NCI-H2196 treated with DMSO at 0.1 percent for 48 hours (cell line): ENCODE measurements around the gene NFKBIE.

Experiments used
- DNase-seq: peaks from one replicate; lab custom pipeline; 2025; ENCODE audit not compliant: unreplicated experiment; lab: John Stamatoyannopoulos, UW

NFKBIE gene

GRCh38 chr6:44272999-44273566 is 7.7 kb upstream of the NFKBIE start:
- DNase-seq = no peak

DNA sequence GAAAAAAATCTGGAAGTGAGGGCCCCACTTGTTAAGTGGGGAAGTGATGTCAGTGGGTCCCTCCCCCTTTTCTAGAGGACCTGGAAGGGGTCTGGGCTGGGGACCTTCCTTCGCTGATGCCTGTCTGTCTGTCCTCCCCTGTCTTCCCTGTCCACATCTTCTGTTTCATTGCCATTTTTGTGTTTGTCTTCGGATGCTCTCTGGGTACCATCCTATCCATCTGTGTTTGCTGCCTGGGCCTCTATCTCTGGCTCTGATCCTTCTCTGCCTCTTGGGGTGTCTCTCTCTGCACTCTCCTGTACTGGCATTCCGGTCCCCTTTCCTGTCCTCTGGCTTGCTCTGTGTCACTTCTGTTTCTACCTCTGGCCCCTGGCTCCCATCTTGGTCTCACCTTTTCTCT is 7.2 kb upstream of the NFKBIE start:
- no peak for DNase-seq

DNA sequence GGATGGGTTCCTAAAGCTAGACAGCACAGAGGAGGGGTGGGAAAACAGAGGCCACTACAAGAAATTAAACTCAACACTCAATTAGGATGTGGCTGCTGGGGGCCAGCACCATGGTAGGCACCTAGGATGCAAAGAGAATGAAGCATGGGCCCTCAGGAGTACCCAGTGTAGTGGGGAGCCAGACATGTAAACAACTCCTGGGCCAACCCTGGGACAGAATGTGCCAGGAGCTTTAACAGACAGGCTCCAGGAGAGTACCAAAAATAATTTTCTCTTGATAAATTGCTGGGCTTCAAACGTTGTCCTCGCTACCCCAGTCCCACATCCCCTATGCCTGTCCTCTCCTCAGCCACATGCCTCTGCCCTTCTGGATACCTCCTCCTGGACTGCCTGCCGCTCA is 6.6 kb upstream of the NFKBIE start:
- no peak for DNase-seq

DNA sequence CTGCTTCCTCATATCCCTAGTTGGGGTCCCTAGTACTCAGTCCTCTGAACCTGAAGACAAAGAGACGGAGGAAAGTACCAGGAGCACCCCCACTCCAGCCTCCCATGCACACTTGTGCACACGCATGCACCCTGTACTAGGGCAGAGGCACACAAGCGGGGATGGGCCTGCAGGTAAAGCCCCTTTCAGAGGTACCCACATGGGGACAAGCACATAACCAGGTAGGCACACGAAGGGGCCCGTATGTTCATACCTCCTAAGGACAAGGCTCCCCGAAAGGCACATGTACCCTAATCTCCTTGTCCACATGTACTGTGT is 6.0 kb upstream of the NFKBIE start:
- DNase-seq = no peak

- DNase-seq = no peak
Measured at GRCh38 chr6:44270526-44271405, 5.4 kb upstream of the NFKBIE start.

DNA sequence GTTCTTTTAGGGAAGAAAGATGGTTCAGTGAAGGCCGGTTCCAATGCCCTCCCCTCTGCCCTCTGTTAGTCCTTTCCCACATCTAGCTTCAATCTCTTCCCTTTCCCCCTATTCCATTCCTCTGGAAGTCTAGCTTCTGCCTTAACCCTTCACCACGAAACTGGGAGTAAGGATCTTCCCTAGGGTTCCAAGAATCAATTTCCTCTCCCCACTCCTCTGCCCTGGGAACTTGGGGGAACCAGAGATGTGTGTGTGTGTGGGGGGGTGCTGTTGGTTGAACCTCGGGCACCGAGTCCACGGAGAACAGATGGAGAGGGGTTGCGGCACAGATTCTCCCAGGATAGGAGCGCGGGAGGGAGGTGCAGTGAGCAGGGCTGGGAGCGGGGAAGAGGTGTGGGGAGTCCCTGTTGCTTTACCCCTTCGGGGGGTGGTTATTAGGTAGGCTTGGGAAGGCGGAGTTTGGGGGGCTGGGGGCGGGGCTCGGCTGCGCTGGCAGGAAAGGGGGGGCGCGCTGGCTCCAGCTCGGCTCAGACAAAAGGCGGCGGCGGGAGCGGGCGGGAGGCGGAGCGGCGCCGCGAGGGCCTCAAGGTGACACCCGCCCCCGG is 4.7 kb upstream of the NFKBIE start, which contains the start of gene TMEM151B:
Gene TMEM151B (plus strand): TSS at position 530 of the 605 bp plus-strand sequence. CDS start 293 bp downstream, outside the sequence.
- DNase-seq = no peak

- DNase-seq = no peak
Measured at GRCh38 chr6:44269178-44269920, 4.0 kb upstream of the NFKBIE start.

GRCh38 chr6:44268095-44268628 is 2.8 kb upstream of the NFKBIE start:
- peak; percentile 54 for DNase-seq

DNA sequence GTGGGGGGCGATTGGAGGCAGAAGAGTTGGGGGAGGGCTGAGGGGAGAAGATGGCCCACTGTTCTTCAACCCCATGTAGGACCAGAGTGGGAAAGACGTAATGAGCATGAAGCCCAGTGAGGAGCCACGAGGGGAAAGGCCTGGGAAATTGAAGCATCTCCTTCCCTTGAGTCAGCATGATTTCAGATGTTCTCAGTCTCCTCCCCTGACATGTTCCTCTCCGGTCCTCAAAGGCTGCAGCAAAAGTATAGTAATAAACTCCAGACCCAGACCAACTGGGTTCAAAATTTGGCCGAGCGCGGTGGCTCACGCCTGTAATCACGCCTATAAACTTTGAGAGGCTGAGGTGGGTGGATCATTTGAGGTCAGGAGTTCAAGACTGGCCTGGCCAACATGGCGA is 1.9 kb upstream of the NFKBIE start:
- no peak for DNase-seq

DNA sequence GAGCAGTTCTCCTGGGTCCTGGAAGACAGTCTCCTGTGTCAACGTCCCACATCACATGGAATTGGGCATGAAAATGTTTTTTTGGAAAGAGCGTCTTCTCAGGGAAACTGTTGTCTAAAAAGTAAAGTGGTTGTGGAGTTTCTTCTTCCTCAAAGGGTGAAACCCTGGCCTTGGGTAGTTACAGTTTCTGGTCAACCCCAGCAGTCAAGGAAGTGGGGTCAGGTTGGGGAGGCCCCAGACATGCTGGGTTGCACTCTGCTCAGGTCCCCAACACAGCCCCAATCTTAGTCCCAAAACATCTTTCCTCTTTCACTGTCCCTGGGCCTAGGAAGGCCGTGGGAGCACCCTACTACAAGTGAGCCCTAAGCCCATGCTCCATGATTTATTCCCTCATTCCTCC is 996 bp upstream of the NFKBIE start:
- no peak for DNase-seq

GRCh38 chr6:44265722-44266233 is 427 bp upstream of the NFKBIE start:
- DNase-seq = no peak

DNA sequence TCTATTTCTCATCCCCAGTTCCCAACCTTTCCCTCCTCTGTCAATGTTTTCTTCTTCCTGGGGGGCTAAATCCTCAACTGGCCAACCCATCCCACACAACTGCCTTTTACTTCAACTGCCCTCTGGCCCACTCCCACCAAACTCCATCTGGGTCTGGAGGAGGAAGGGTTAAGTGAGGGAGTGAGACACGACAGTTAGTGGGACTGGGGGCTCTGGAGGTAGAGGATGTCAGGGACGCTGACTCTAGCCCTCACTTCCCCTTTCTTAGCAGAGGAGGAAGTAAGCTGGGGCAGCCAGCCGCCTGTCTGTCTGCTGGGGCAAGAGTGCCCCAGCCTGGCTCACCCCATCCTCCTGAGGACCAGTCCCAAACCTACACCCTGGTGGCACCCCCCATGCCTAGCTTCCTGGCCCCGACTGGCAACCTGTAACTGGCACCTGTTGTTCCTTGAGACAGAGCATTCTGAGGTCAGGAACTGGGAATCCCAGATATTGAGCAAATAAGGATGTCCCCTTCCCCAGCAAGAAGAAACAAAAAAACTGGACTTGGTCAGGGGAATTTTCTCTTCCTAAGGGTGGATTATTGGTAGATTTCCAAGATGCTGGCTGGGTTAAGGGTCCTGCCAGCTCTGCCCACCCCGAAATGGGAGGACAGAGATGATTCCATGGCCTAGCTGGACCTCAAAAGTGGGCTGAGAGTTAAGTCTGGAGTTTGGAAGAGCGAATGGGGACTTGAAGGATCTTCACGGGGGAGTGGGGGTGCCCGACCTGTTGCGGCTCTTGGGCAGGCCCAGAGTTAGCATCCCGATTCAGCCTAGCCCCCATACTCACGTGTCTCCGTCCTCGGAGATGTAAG is 971 bp downstream of the NFKBIE start:
- DNase-seq = no peak

DNA sequence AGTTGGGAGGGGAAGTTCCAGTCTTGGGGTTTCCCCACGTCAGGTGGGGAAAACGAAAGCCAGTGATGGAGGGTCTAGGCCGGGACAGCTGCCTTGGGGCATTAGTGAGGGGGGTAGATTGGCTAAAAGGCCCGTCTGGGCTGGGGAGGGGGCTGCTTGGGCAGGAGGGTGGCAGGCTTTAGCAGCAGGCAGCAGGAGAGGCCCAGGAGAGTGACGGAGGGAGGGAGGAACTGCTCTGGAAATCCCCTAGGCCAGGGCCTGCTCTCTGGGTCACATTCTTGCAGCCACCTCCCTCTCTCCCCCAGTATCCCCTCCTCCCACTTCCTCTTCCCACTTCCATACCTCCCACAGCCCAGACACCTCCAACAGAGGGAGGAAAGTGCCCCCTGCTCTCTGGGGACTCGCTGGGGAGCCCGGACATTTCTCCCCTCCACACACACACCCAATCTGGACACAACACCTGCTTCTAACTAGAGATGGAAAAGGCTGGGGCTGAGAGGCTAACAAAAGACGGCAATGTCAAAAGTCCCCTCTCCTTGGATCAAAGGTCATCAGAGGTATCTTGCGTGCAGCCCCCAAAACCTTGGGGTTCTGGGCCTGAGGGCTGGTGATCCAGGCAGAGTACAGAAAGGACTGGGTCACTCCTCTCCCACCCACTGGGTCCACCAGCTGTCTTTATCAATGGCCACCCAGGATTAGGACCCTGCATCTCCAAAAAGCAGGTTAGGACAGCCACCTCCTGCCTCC is 1.8 kb downstream of the NFKBIE start:
- no peak for DNase-seq

DNA sequence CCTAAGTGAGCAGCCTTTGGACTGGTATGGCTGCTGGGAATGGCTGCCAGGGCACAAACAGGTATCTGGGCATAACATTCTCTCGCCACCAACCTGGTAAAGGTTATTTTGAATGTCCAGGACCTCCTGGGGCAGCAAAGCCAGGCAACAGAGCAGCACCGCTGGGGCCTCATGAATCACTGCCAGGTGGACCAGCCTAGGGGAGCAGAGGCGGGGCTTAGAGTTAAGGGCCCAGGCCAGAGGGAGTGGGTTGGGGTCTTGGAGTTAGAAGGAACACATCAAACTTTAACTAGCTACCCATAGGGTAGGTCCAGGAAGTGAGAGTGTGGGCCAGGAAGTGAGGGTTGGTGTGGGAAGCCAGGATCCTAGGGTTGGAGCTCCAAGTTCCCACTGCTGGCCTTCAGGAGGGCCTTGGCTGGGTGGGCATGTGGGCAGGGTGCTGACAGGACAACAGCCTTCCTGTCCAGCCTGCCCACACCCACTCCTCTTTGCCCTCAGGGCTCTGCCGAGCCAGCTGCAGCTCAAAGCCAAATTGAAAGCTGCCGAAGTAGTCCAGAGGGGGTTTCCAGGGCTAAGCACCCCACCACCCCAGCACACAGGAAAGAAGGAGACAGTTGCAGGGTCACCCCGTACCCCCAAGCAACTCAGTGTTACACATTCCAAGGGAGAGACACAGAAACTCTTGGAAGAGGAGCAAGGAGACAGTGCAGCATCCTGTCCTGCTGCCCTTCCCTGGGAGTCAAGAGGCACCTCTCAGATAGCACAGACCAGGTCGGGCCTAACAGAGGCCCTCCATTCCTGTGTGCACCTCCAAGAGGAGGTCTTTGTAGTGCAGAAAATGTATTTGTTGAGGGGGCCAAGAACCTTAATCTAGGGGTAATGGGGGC is 2.6 kb downstream of the NFKBIE start:
- no peak for DNase-seq

GRCh38 chr6:44261581-44261980 is 3.8 kb downstream of the NFKBIE start:
- DNase-seq = no peak

DNA sequence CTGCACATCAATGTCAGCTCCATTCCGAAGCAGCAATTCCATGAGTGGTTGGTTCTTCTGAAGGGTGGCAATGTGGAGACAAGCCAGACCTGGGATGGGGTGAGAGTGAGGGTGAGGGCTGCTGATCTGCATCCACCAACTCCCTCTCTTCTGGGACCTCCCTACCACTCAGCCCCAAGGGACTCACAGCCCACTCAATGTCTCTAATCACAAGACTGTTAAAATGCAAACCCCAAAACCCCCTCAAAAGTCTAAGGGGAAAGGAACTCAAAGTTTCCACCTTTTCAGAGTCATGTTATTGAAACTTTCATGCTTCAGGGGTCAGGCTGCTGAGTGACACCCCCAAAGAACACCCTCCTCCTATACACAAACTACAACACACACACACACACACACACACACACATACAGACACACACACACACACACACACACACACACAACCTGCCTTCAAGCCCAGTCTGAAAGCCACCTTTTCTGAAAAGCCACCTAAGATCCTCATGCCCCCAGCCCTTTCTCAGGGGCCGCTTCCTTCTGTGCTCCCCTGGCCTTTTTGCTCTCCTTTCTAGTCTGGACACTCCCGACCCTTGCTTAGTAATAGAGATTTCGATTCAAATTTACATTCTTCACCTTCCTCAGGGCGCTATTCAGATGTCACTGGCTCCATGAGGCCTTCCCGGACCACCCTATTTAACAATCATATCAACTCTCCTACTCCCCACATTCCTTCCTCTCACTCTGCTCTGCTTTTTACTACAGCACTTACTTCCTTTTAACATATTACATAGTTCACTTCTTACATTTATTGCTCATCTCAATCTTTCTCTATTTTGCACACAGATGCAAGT is 4.7 kb downstream of the NFKBIE start:
- DNase-seq = no peak

DNA sequence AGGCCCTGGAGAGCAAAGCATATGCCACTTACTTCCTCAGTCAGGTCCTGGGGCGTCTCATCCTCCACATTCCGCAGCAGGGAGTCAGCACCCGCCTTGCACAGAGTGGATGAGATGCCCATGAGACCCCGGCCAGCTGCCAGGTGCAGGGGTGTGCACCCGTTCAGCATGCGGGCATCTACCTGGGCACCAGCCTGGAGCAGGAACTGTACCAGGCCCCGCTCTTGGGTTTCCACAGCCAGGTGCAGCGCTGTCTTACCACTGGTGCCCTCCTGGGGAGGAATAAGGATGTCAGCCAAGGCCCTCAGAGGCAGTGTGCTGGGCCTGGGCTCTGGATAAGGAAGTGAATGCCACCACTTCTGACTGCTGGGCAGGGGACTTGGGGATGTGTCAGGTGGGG is 5.3 kb downstream of the NFKBIE start:
- DNase-seq = no peak

DNA sequence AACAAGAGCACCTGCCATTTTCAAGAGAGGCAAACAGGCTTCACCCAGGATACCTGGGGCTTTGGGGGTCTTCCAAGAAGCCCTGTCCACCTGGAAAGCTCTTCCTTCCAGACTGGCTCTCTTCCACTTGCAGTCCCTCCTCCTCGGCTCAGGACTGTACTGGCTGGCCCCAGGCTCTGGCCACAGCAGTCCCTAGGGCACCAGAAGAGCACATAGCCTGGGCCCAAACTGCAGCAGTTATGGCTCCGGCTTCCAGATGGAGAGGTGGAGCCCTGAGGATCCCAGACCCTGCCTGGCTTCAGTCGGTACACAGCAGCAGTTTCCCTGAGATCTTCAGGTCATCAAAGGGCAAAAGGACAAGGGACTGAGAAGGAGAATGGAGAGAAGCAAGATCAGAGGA is 6.4 kb downstream of the NFKBIE start:
- DNase-seq = no peak
